Stimulated activated CD4-positive, alpha-beta T cell treated with anti-CD3 and anti-CD28 coated beads, Interleukin-4, amount 100 ng/mL, for 4 hours (primary cell): ENCODE results near the gene ZEB2.

Experiments used
- DNase-seq, 2 experiments: peaks; one replicate each; pipeline ENCODE4 v3.0.0-alpha.2; 2020

ZEB2 gene

GRCh38 chr2:144493027-144493809 lies 26.7 kb downstream of the ZEB2 start:
- DNase-seq, result no peak

GRCh38 chr2:144490857-144491256 lies 29.1 kb downstream of the ZEB2 start:
- no peak for DNase-seq

- DNase-seq, result no peak
These were observed 29.9 kb downstream of the ZEB2 start for GRCh38 chr2:144490017-144490416.

- no peak for DNase-seq
These were observed 30.5 kb downstream of the ZEB2 start for GRCh38 chr2:144489315-144489916.

GRCh38 chr2:144484201-144484948 lies 35.5 kb downstream of the ZEB2 start:
- DNase-seq, result no peak

- DNase-seq, result no peak
These were observed 38.3 kb downstream of the ZEB2 start for GRCh38 chr2:144481666-144482065.

GRCh38 chr2:144481109-144481508 lies 38.8 kb downstream of the ZEB2 start:
- DNase-seq, result no peak

GRCh38 chr2:144480285-144480684 lies 39.6 kb downstream of the ZEB2 start:
- DNase-seq, result no peak

- no peak for DNase-seq
These were observed 40.3 kb downstream of the ZEB2 start for GRCh38 chr2:144479659-144480058.

- no peak for DNase-seq
These were observed 40.8 kb downstream of the ZEB2 start for GRCh38 chr2:144479138-144479537.

GRCh38 chr2:144477957-144478311 lies 42.0 kb downstream of the ZEB2 start:
- no peak for DNase-seq

GRCh38 chr2:144477281-144477956 lies 42.5 kb downstream of the ZEB2 start:
- no peak for DNase-seq

GRCh38 chr2:144476682-144477081 lies 43.2 kb downstream of the ZEB2 start:
- no peak for DNase-seq

GRCh38 chr2:144475569-144476275 lies 44.2 kb downstream of the ZEB2 start:
- no peak for DNase-seq

- no peak for DNase-seq
These were observed 44.9 kb downstream of the ZEB2 start for GRCh38 chr2:144475044-144475443.

GRCh38 chr2:144474017-144474416 lies 45.9 kb downstream of the ZEB2 start:
- no peak for DNase-seq

- no peak for DNase-seq
These were observed 47.0 kb downstream of the ZEB2 start for GRCh38 chr2:144472911-144473310.

GRCh38 chr2:144472046-144472412 lies 47.9 kb downstream of the ZEB2 start:
- DNase-seq, result no peak

GRCh38 chr2:144471305-144472045 lies 48.4 kb downstream of the ZEB2 start:
- no peak for DNase-seq

GRCh38 chr2:144470816-144471215 lies 49.1 kb downstream of the ZEB2 start:
- no peak for DNase-seq

GRCh38 chr2:144470334-144470733 lies 49.6 kb downstream of the ZEB2 start:
- no peak for DNase-seq

GRCh38 chr2:144469798-144470197 lies 50.1 kb downstream of the ZEB2 start:
- no peak for DNase-seq
